Loucy (cell line): ENCODE data around the gene MRPL36.

Source experiments
- EZH2phosphoT487 ChIP-seq: fragments of 200-600 bp; IDR thresholded peaks from 2 replicates; pipeline ENCODE4 v1.6.1; 2018; ENCODE audit warnings: antibody characterized with exemption, mild to moderate bottlenecking, moderate library complexity, borderline replicate concordance
- TF ChIP-seq, protein P1 (sequence below): fragments of 200-600 bp; sonication (generic); conservative IDR thresholded peaks from 2 replicates; pipeline ENCODE4 v1.5.1; 2014; ENCODE audit warnings: mild to moderate bottlenecking, antibody characterized with exemption, low read length

DNA sequence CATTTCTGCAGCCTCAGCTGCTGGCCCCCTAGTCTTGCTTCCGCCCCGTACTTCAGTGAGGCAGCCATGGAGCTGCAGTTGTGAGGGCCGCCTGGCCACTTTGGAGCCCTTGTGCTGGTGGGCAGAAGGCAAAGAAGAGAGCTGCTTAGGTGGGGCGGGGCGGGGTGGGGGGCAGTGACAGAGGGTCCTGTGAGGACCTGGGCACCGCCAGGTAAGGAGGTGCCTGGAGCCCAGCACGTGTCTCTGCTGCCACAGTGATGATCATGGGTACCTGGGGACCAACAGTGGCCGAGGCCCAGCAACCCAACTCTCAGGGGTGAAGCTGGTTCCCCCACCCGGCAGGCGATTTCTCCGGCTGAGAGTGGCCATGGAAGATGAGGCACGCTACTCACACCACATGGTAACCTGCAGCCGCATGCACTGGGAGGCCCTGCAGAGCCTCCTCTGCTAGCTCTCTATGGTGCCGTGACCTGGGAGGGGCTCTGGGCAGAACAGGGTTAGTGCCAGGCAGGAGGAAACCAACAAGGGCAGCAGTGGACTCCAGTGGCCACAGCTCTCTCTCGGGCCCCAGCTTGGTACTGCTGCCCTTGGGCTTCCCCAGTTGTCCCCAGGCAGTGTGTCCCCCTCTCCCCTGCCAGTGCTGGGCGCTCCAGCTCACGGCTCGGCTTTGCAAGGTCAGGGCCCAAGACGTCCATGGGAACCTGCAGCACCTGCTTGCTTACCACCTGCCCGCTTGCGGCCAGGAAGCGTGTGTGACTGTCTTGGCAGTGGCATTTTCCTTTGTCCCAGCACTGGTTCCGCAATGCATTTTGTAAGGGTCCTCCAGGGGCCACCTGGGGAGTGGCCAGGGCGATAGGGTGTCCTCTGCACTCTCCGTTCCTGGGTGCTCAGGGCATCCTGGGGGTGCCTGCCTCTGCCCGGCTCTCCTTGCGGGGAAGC lies 25.5 kb upstream of the MRPL36 start:
- TF ChIP-seq, protein P1, sequence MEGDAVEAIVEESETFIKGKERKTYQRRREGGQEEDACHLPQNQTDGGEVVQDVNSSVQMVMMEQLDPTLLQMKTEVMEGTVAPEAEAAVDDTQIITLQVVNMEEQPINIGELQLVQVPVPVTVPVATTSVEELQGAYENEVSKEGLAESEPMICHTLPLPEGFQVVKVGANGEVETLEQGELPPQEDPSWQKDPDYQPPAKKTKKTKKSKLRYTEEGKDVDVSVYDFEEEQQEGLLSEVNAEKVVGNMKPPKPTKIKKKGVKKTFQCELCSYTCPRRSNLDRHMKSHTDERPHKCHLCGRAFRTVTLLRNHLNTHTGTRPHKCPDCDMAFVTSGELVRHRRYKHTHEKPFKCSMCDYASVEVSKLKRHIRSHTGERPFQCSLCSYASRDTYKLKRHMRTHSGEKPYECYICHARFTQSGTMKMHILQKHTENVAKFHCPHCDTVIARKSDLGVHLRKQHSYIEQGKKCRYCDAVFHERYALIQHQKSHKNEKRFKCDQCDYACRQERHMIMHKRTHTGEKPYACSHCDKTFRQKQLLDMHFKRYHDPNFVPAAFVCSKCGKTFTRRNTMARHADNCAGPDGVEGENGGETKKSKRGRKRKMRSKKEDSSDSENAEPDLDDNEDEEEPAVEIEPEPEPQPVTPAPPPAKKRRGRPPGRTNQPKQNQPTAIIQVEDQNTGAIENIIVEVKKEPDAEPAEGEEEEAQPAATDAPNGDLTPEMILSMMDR: no peak
- no peak for TF ChIP-seq EZH2phosphoT487
